Medulla oblongata (tissue), 1 donor: Measurements from ENCODE around the gene KRT38.

Experiments used
- DNase-seq: peaks from one replicate; pipeline ENCODE4 v3.0.0-alpha.2; 2015; ENCODE audit errors: extremely low spot score

Gene KRT38

GRCh38 chr17:41440531-41441033 lies at the start of gene KRT38:
KRT38 (minus strand) TSS chr17:41440983; CDS start chr17:41440921, 62 bp downstream.
- no peak for DNase-seq

- DNase-seq, result no peak
These were observed 48.7 kb upstream of the KRT38 start, which contains the start of gene KRT36 for GRCh38 chr17:41489531-41489930. KRT36 (minus strand) TSS chr17:41489910; CDS start chr17:41489864, 46 bp downstream.

- no peak for DNase-seq
These were observed 46.2 kb upstream of the KRT38 start for GRCh38 chr17:41486809-41487530.

- no peak for DNase-seq
These were observed 45.5 kb upstream of the KRT38 start for GRCh38 chr17:41486316-41486715.

GRCh38 chr17:41484920-41485904 lies 44.4 kb upstream of the KRT38 start:
- DNase-seq, result no peak

- DNase-seq, result no peak
These were observed 43.4 kb upstream of the KRT38 start for GRCh38 chr17:41483991-41484826.

GRCh38 chr17:41483531-41483930 lies 42.7 kb upstream of the KRT38 start:
- no peak for DNase-seq

- no peak for DNase-seq
These were observed 40.3 kb upstream of the KRT38 start, which contains the start of gene KRT35 for GRCh38 chr17:41481036-41481435. KRT35 (minus strand) TSS chr17:41481151; CDS start chr17:41481097, 54 bp downstream.

GRCh38 chr17:41480581-41480980 lies 39.8 kb upstream of the KRT38 start:
- DNase-seq, result no peak

GRCh38 chr17:41480136-41480535 lies 39.4 kb upstream of the KRT38 start:
- no peak for DNase-seq

GRCh38 chr17:41478237-41478636 lies 37.5 kb upstream of the KRT38 start:
- no peak for DNase-seq

GRCh38 chr17:41476866-41477815 lies 36.4 kb upstream of the KRT38 start:
- DNase-seq, result no peak

GRCh38 chr17:41475421-41475820 lies 34.6 kb upstream of the KRT38 start:
- DNase-seq, result no peak

GRCh38 chr17:41474863-41475262 lies 34.1 kb upstream of the KRT38 start:
- DNase-seq, result no peak

GRCh38 chr17:41468346-41468745 lies 27.6 kb upstream of the KRT38 start:
- no peak for DNase-seq

- DNase-seq, result no peak
These were observed 26.8 kb upstream of the KRT38 start for GRCh38 chr17:41467561-41467960.

- DNase-seq, result no peak
These were observed 26.2 kb upstream of the KRT38 start, which contains the start of gene KRT32 for GRCh38 chr17:41466988-41467387. KRT32 (minus strand) TSS chr17:41467386; CDS start chr17:41467325, 61 bp downstream.

GRCh38 chr17:41464682-41465081 lies 23.9 kb upstream of the KRT38 start:
- no peak for DNase-seq

GRCh38 chr17:41464173-41464572 lies 23.4 kb upstream of the KRT38 start:
- DNase-seq, result no peak

GRCh38 chr17:41463746-41464145 lies 23.0 kb upstream of the KRT38 start:
- no peak for DNase-seq
